NK-92 (cell line): ENCODE results near the gene THADA.
"Not testable (repeated sequence)": the region's sequence is repeated elsewhere in the genome, so short reads cannot be mapped to it uniquely, and the experiment has no call there.

Experiments used
- DNase-seq: peaks from one replicate; lab custom pipeline; 2025; ENCODE audit not compliant: unreplicated experiment; lab: John Stamatoyannopoulos, UW

The THADA gene

DNA sequence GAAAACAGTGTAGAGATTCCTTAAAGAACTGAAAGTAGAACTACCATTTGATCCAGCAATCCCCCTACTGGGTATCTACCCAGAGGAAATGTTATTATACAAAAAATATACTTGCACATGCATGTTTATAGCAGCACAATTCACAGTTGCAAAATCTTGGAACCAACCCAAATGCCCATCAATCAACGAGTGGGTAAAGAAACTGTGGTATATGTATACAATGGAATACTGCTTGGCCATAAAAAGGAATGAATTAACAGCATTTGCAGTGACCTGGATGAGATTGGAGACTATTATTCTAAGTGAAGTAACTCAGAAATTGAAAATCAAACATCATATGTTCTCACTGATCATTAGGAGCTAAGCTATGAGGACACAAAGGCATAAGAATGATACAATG lies 4.8 kb upstream of the THADA start:
- not testable (repeated sequence) for DNase-seq

- DNase-seq = no peak
These were observed 963 bp downstream of the THADA start for GRCh38 chr2:43594875-43595274.

DNA sequence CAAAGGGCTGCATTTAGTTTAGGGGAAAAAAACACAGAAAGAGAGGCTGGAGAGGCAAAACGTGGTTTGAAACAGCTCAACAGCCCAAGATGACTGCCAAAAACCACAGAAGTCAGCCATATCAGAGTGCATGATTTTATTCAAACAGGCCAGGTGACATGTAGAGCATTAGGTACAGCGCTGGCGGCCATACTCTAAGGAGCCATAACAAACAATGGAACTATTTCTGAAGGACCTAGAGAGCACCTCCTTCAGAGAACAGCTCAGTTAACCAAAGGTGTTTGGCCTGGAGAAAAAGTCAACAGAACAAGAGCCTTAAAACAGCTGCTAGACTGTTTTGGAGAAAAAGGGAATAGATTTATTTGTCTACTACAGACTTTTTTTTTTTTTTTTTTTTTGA lies 2.6 kb downstream of the THADA start:
- no peak for DNase-seq

- DNase-seq = no peak
These were observed 3.4 kb downstream of the THADA start for GRCh38 chr2:43592443-43592842.

DNA sequence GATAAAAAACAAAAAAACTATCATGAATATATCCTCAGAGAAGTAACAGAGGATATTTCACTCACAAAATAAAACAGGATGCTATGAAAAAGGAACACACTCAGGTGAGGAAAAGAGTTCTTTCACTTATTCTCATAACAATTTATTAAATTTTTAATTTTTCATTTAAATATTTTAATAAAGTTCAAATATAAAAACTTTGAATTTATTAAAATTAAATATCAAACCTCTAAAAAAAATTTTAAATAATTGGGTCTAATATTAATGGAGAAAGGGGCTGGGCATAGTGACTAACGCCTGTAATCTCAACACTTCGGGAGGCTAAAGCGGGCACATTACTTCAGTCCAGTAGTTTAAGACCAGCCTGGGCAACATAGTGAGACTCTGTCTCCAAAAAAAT lies 10.1 kb downstream of the THADA start:
- no peak for DNase-seq

DNA sequence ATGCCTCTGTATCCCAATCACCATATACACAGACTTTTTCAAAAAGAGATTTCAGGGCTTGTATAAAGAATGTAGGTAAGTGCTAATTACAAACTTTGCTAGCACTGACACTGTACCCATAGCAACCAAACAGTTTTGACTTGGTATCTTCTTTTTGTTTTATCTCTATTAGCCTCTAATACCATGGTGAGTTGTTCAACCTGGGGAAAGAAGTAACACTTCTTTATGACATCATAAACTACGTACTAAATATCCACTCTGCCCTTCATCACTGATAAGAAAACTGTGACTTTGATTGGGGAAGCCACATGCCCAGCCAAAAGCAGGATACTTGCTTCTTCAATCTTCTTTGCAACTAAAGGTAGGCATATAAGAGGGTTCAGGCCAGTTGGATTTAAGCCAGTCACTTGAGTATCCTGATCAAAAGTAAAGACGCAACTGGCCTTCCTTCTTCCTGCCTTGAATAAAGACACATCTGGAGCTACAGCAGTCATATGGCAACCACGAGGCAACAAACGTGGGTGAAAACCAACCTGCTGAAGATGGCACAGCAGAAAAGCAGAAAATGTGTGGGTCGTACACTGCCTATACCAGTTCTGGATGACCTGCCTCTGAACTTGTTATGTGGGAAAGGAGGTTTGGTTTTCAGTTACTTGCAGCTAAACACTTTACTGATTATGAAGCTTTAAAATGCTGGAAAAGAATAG lies 16.4 kb downstream of the THADA start:
- no peak for DNase-seq

DNA sequence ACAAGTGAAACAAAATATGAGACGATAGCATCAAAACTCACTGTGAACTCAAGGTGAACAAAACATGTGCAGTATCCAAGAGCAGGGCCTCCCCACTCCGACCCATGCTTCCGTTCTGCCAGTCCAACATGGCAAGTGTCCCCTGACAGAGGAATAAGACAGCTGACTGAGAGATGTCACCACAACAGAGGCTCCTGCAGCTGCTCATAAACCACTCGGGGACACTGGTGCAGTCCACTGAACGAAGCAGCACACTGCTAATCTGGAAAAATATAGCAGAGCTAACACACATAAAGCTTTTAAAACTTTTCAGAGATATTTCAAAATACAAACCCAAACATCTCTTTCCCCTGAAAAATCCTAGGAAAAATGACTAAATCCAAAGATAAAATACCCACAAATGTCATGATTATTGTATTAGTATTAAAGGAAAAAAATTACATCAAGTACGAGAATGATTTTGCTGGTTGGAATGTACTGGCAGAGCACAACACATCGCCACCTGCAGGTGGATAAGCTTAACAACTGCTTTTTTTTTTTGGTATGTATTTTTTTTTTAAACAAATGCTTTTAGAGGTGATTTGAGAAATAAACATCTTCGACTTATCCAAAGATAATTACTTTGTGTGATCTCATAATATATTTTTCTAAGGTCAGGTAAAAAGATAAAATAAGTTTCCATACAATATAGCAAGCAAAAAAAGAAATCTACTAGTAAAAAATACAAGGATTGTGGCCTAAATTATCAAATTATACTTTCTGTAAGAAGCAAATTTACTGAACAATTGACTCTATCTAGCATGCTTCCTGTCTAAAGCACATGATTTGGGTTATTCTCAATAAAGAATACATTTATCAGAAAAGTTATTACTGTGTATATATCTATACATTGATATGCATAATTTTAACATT lies 18.6 kb downstream of the THADA start:
- DNase-seq = no peak

DNA sequence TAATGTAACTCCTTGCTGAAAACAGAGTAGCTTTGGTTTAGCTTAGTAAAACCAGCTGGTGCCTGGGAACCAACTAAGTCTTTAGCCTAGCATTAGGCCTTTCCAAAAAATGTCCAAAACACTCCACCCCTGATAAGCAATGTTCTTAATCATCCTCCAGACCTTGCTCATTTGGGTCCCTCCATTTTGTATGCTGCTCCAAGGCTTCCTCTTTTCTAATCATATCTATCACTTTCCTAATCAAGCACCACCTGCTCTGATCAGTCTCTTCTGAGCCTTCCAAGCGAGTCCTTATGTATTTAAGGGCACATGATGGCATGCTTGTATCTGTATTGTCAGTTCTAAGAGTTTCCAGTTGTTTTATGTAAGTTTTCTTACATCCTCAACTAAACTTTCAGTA lies 23.6 kb downstream of the THADA start:
- no peak for DNase-seq

- DNase-seq = no peak
These were observed 25.9 kb downstream of the THADA start for GRCh38 chr2:43569921-43570320.

- DNase-seq = no peak
These were observed 27.6 kb downstream of the THADA start for GRCh38 chr2:43568228-43568627.

DNA sequence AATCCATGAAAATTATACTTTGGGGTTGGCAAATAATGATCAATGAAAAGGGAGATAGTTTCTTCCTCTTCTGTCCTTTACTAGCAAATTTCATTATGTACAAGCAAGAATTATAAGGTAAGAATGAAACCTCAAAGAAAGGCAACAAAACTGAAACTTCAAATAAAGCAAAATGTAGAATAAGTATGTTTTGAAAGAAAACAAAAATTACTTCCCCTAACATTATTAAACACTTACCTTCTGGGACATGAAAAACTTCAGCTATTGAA lies 29.4 kb downstream of the THADA start:
- no peak for DNase-seq

DNA sequence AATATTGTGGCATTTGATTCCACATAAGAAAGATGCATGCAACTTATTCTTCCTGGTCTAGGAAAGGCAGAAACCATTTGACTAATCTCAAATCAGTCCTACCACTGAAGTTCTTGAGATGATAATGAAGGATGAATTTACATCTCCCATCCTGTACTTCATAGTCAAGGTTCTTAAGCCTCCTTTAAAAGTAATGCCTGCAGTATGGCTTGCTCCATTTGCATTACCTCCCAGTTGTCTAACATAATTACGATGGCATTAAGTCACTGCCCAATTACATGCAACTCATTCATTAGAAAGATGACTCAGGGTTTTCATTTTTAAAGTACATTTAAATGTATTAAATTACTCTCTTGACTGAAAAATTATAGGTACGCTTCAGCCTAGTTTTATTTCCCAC lies 32.2 kb downstream of the THADA start:
- no peak for DNase-seq

DNA sequence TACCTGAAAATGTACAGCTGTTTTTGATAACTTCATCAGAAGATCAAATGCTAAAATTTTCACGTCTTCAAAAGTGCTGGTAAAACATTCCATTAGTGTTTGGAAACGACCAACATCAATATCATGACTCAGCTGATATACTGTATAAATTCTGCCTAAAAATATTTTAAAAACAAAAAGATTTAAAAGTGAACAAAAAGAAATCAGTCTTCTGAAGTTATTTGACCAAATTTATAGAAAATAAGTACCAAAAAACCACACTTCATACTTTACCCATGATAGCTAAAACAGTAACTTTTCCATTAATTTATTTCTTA lies 35.6 kb downstream of the THADA start:
- no peak for DNase-seq

DNA sequence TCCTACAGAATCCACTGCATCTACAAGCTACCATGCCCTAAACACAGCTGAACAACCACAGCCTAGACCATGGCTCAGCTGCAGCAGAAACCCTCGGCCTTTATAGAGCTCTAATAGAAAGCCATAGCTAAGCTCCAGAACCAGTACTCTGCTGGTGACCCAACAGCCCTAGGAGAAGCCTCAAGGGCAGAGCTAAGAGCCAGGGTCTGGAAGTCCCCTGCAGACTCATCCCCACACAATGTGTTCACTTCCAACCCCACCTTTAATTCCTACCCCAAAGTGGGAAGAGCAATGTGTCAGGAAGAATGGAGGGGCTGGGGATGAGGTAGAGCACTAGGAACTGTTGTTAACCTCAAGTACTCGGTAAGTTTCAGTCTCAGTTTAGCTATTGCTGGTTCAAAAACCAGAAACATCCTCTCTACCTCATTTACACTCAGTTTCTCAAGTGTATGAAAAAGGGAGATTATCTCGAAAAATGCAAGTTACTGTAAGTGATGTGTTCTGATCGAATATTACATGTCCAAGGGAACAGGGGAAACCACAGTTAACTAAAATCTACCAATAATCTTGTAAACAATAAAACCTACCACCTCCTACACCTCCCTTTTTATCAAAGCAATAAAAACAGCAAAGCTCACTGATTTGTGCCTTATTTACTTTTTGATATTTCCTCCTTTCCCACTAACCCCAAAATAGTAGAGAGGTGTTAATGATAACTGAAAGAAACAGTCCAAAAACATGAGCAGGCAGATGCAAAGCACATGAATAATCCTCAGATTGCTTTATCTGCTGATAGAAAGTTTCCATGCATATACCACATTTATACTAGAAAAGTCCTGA lies 36.2 kb downstream of the THADA start:
- DNase-seq = no peak

- no peak for DNase-seq
These were observed 38.6 kb downstream of the THADA start for GRCh38 chr2:43557196-43557595.

GRCh38 chr2:43556256-43556655 lies 39.6 kb downstream of the THADA start:
- DNase-seq = no peak

DNA sequence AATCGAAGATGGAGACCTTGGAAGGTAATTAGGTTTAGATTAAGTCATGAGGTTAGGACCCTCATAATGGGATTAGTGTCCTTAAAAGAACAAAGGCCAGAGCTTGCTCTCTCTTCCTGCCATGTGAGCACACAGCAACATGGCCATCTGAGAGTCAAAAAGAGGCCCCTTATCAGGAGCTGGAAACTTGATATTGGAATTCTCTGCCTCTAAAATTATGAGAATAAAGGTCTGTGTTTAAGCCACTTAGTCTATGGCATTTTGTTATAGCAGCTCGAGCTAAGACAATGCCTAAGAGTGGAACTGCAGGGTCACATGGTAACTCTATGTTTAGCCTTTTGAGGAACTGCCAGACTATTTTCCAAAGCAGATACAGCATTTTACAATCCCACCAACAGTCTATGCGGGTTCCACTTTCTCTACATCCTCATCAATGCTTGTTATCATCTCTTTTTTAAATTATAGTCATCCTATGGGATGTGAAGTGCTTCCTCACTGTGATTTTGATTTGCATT lies 42.4 kb downstream of the THADA start:
- no peak for DNase-seq

DNA sequence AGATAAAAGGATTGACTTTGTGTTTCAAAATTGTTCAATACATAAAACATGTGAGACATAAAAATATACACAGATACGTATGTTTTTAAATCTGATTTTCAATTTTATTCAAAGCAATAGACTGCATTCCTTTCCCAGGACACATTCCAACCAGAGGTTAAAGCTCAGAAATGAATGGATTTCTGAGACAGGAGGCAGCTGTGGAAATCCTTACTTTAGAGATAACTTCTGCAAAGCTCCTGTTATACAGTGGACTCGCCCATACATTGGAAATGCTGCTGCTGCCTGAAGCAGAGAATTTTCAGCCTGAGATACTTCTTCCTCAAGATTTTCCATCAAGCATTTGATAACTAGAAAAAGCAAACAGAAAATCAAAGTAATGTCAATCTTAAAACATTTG lies 43.8 kb downstream of the THADA start:
- no peak for DNase-seq

DNA sequence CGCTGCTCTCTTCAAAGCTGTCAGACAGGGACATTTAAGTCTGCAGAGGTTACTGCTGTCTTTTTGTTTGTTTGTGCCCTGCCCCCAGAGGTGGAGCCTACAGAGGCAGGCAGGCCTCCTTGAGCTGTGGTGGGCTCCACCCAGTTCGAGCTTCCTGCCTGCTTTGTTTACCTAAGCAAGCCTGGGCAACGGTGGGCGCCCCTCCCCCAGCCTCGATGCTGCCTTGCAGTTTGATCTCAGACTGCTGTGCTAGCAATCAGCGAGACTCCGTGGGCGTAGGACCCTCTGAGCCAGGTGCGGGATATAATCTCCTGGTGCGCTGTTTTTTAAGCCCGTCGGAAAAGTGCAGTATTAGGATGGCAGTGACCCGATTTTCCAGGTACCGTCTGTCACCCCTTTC lies 47.5 kb downstream of the THADA start:
- not testable (repeated sequence) for DNase-seq

DNA sequence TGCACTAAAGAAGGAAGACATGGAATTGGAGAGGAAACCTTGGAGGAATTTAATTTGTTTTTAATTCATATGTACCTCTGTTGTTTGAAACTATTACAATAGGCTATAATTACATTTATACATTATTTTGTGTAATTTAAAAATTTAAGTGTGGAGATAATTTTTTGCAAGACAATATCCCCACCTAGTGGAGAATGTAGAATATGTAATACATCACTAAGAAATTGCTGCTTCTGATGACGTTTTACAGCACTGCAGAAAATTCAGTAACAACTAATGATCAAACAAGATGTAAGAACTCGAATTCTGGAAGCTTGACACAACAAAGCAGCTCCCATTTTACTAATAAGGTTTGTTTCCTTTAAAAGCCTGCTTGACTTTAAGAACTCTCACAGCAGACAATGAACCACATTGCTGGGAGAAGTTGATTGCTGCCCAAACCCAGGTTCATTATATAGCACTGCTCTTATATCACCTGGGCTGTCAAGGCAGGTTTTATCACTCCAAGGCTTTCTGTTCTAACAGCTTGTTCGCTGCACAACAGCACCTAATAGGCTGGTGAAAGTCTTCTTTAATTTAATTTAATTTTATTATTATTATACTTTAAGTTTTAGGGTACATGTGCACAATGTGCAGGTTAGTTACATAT lies 53.4 kb downstream of the THADA start:
- DNase-seq = no peak

DNA sequence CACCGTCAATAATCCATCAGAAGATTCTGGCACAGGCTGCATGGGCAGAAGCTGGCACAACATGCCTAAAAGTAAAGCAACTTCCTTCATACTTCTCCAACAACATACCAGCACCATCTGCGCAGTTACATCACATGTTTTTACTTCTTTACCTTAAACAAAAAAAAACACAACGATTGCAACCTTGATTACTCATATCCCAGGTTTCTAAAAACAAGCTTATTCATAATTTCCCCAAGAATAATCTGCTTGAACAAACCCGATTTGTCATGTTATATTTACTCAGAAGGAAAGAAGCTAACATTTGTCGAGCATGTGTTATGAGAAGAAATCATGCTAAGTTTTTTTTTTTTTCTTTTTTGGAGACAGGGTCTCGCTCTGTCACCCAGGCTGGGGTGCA lies 54.7 kb downstream of the THADA start:
- no peak for DNase-seq
